SK-N-SH treated with all-trans-retinoic acid at 6 μM for 48 hours (cell line): Measurements from ENCODE around the gene SUFU.

ENCODE experiments used
- ATAC-seq: fragments of 200-7000 bp; cut with Tn5 transposase; 3 replicates; pipeline ENCODE4 v1.9.1; 2020; ENCODE audit warnings: mild to moderate bottlenecking, moderate library complexity
- ARNTL ChIP-seq: fragments of 450-650 bp; formaldehyde crosslinking; IDR thresholded peaks from 2 replicates; pipeline ENCODE4 v1.5.0; 2020; ENCODE audit warnings: low read depth, mild to moderate bottlenecking, moderate library complexity, borderline replicate concordance
- BACH2 ChIP-seq: fragments of 250-450 bp; sonication (Bioruptor Pico); IDR thresholded peaks from 2 replicates; pipeline ENCODE4 v1.9.0; 2021; ENCODE audit warnings: mild to moderate bottlenecking, borderline replicate concordance
- CSDC2 ChIP-seq: fragments of 250-450 bp; sonication (Bioruptor Pico); IDR thresholded peaks from 2 replicates; pipeline ENCODE4 v1.5.0; 2020; ENCODE audit warnings: mild to moderate bottlenecking, moderate library complexity
- ESRRG ChIP-seq: fragments of 250-450 bp; sonication (Bioruptor Pico); IDR thresholded peaks from 2 replicates; pipeline ENCODE4 v1.6.1; 2021; ENCODE audit warnings: mild to moderate bottlenecking
- GLIS3 ChIP-seq: fragments of 250-450 bp; sonication (Bioruptor Pico); IDR thresholded peaks from 2 replicates; pipeline ENCODE4 v1.5.0; 2020; ENCODE audit warnings: mild to moderate bottlenecking, moderate library complexity
- ISL1 ChIP-seq: fragments of 250-450 bp; sonication (Bioruptor Pico); IDR thresholded peaks from 2 replicates; pipeline ENCODE4 v2.1.2; 2022; ENCODE audit warnings: mild to moderate bottlenecking, moderate library complexity
- OSR1 ChIP-seq: fragments of 250-450 bp; sonication (Bioruptor Pico); IDR thresholded peaks from 2 replicates; pipeline ENCODE4 v1.8.0; 2022; ENCODE audit warnings: moderate library complexity, mild to moderate bottlenecking, inconsistent platforms
- PATZ1 ChIP-seq: fragments of 250-450 bp; sonication (Bioruptor Pico); IDR thresholded peaks from 2 replicates; pipeline ENCODE4 v1.8.0; 2020; ENCODE audit warnings: mild to moderate bottlenecking, moderate library complexity, borderline replicate concordance
- POU6F1 ChIP-seq: fragments of 250-450 bp; sonication (Bioruptor Pico); IDR thresholded peaks from 2 replicates; pipeline ENCODE4 v1.8.0; 2021; ENCODE audit warnings: low read depth, mild to moderate bottlenecking, moderate library complexity, borderline replicate concordance
- PPARA ChIP-seq: fragments of 250-450 bp; sonication (Bioruptor Pico); IDR thresholded peaks from 2 replicates; pipeline ENCODE4 v1.5.0; 2020; ENCODE audit warnings: mild to moderate bottlenecking, borderline replicate concordance
- RARB ChIP-seq: fragments of 250-450 bp; sonication (Bioruptor Pico); IDR thresholded peaks from 2 replicates; pipeline ENCODE4 v1.8.0; 2021; ENCODE audit warnings: mild to moderate bottlenecking, moderate library complexity
- SNAI2 ChIP-seq: fragments of 250-450 bp; sonication (Bioruptor Pico); IDR thresholded peaks from 2 replicates; pipeline ENCODE4 v1.5.0; 2020; ENCODE audit warnings: mild to moderate bottlenecking, moderate library complexity
- TCF4 ChIP-seq: fragments of 250-450 bp; sonication (Bioruptor Pico); IDR thresholded peaks from 2 replicates; pipeline ENCODE4 v1.8.0; 2021; ENCODE audit warnings: mild to moderate bottlenecking, moderate library complexity, borderline replicate concordance
- TOX ChIP-seq: fragments of 250-450 bp; sonication (Bioruptor Pico); IDR thresholded peaks from 2 replicates; pipeline ENCODE4 v1.8.0; 2021; ENCODE audit warnings: mild to moderate bottlenecking, moderate library complexity, borderline replicate concordance
- TSHZ2 ChIP-seq: fragments of 250-450 bp; sonication (Bioruptor Pico); IDR thresholded peaks from 2 replicates; pipeline ENCODE4 v1.5.0; 2020; ENCODE audit warnings: mild to moderate bottlenecking, moderate library complexity
- ZFP30 ChIP-seq: fragments of 450-650 bp; formaldehyde crosslinking; IDR thresholded peaks from 2 replicates; pipeline ENCODE4 v1.5.0; 2022; ENCODE audit warnings: mild to moderate bottlenecking, moderate library complexity
- ZNF565 ChIP-seq: fragments of 450-650 bp; formaldehyde crosslinking; conservative IDR thresholded peaks from 2 replicates; pipeline ENCODE4 v1.5.0; 2020; ENCODE audit warnings: low read depth, mild to moderate bottlenecking, moderate library complexity
- ZNF70 ChIP-seq: fragments of 450-650 bp; formaldehyde crosslinking; IDR thresholded peaks from 2 replicates; pipeline ENCODE4 v1.5.0; 2020; ENCODE audit warnings: mild to moderate bottlenecking, moderate library complexity
- TF ChIP-seq, protein P1 (sequence below): fragments of 250-450 bp; sonication (Bioruptor Pico); IDR thresholded peaks from 2 replicates; pipeline ENCODE4 v1.5.1; 2021; ENCODE audit warnings: mild to moderate bottlenecking, moderate library complexity

Gene SUFU

GRCh38 chr10:102649797-102650654, 146.3 kb downstream of the SUFU start:
- TF ChIP-seq CSDC2 (CRISPR knock-in tag) = no peak
- no peak for ATAC-seq

DNA sequence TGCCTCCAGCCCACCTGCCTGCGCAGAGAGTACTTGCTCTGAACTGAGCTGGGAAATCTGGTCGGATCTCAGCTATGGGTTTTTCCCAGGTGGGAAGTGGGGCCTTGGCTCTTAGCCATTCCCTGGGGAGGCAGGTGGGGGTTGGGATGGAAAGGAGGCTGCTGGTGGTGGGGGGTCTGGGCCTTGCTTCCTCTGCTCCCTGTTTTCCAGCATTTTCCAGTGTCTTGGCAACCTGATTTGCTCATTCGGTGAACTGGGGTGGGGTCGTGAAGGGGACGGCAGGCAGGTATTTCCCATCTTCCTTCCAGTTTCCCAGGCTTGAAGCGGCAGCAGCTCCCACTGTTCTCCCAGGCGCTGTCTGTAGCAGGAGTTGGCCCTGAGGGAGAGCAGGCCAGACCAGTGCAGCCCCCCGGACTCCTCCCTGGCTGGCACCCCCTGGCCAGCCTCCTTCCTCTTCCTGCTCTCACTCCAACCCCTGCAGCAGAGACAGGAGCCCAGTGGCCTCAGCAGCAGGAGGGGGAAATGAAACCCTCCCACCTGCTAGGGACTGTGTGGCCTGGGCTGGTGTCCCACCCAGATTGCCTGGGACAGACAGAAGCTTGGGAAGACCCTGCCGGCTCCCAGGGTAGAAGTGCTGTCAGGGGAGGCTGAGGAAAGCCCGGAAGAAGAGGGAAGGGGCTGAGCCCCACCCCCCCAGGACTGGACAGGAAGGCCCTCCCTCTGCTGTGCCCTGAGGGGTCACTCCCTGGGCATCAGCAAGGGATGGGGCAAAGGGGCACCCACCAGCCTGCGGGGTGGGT, 147.1 kb downstream of the SUFU start:
- TF ChIP-seq, protein P1, sequence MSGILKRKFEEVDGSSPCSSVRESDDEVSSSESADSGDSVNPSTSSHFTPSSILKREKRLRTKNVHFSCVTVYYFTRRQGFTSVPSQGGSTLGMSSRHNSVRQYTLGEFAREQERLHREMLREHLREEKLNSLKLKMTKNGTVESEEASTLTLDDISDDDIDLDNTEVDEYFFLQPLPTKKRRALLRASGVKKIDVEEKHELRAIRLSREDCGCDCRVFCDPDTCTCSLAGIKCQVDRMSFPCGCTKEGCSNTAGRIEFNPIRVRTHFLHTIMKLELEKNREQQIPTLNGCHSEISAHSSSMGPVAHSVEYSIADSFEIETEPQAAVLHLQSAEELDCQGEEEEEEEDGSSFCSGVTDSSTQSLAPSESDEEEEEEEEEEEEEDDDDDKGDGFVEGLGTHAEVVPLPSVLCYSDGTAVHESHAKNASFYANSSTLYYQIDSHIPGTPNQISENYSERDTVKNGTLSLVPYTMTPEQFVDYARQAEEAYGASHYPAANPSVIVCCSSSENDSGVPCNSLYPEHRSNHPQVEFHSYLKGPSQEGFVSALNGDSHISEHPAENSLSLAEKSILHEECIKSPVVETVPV (CRISPR knock-in tag) = no peak
- TF ChIP-seq ISL1 (CRISPR knock-in tag) = no peak
- no peak for TF ChIP-seq TCF4 (CRISPR knock-in tag)
- no peak for TF ChIP-seq OSR1 (CRISPR knock-in tag)
- TF ChIP-seq PPARA (CRISPR knock-in tag) = no peak
- TF ChIP-seq TSHZ2 = no peak
- TF ChIP-seq ESRRG (CRISPR knock-in tag) = no peak
- no peak for TF ChIP-seq PATZ1
- TF ChIP-seq ZNF565 (CRISPR knock-in tag) = no peak
- TF ChIP-seq GLIS3 (CRISPR knock-in tag) = no peak
- TF ChIP-seq CSDC2 (CRISPR knock-in tag) = no peak
- no peak for TF ChIP-seq ZFP30 (CRISPR knock-in tag)
- TF ChIP-seq POU6F1 (CRISPR knock-in tag) = no peak
- no peak for TF ChIP-seq ZNF70 (CRISPR knock-in tag)
- TF ChIP-seq ARNTL (CRISPR knock-in tag) = no peak
- TF ChIP-seq BACH2 (CRISPR knock-in tag) = no peak
- no peak for ATAC-seq

GRCh38 chr10:102651455-102652169, 147.8 kb downstream of the SUFU start:
- no peak for ATAC-seq
- TF ChIP-seq TOX (no peak), ISL1 (CRISPR knock-in tag) (no peak), OSR1 (CRISPR knock-in tag) (no peak), ESRRG (CRISPR knock-in tag) (no peak), SNAI2 (CRISPR knock-in tag) (no peak), TCF4 (CRISPR knock-in tag) (no peak), GLIS3 (CRISPR knock-in tag) (no peak), RARB (CRISPR knock-in tag) (no peak), TSHZ2 (no peak), POU6F1 (CRISPR knock-in tag) (no peak), BACH2 (CRISPR knock-in tag) (no peak), ZFP30 (CRISPR knock-in tag) (no peak), ARNTL (CRISPR knock-in tag) (no peak)
- TF ChIP-seq, protein P1 (CRISPR knock-in tag) = no peak
